K562 (cell line): Measurements from ENCODE around the gene PDGFC.

Source experiments
- GATA2 ChIP-seq: sonication (generic); formaldehyde crosslinking; IDR thresholded peaks from 2 replicates; pipeline ENCODE4 v1.4.0; 2020; ENCODE audit warnings: mild to moderate bottlenecking, missing genetic modification reagents
- KLF16 ChIP-seq: IDR thresholded peaks from 2 replicates; pipeline ENCODE4 v1.6.1; 2016; ENCODE audit warnings: antibody characterized with exemption
- TF ChIP-seq, protein P1 (sequence below), 3 experiments: IDR thresholded peaks in 2 of 3; conservative IDR thresholded peaks in 1 of 3; 2 replicates each; pipeline ENCODE4 v1.5.1; 2011 to 2012; ENCODE audit warnings: low read length in 3 of 3, mild to moderate bottlenecking in 3 of 3, control low read depth in 2 of 3, improper control_type of control experiment in 1 of 3, inconsistent platforms in 1 of 3, low read depth in 1 of 3, mixed read lengths in 1 of 3, moderate library complexity in 1 of 3; ENCODE audit not compliant: insufficient read depth in 2 of 3
- TF ChIP-seq, protein P2 (sequence below): sonication (generic); formaldehyde crosslinking; IDR thresholded peaks from 2 replicates; pipeline ENCODE4 v1.8.1; 2023; ENCODE audit warnings: mild to moderate bottlenecking, missing genetic modification reagents

DNA sequence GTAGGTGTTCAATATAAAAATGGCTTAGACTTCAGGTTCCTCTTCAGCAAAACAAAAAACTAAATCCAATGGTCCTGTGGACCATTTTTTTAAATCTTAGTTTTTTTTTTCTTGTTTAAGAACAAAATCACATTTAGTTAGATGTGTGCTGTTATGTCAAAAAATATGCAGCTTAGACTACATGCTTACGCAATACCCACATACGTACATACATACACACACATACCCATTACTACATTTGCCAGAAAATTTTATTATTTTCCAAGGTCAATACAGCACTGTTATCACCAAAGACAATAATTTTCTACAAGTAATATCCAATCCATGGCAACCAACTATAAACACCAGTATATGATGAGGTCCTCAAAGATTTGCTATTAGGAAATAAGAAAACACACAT lies 144.1 kb downstream of the PDGFC start:
- TF ChIP-seq KLF16 (no peak), GATA2 (CRISPR knock-in tag) (no peak)
- TF ChIP-seq, protein P1, sequence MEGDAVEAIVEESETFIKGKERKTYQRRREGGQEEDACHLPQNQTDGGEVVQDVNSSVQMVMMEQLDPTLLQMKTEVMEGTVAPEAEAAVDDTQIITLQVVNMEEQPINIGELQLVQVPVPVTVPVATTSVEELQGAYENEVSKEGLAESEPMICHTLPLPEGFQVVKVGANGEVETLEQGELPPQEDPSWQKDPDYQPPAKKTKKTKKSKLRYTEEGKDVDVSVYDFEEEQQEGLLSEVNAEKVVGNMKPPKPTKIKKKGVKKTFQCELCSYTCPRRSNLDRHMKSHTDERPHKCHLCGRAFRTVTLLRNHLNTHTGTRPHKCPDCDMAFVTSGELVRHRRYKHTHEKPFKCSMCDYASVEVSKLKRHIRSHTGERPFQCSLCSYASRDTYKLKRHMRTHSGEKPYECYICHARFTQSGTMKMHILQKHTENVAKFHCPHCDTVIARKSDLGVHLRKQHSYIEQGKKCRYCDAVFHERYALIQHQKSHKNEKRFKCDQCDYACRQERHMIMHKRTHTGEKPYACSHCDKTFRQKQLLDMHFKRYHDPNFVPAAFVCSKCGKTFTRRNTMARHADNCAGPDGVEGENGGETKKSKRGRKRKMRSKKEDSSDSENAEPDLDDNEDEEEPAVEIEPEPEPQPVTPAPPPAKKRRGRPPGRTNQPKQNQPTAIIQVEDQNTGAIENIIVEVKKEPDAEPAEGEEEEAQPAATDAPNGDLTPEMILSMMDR (IDR thresholded peaks at IDR 0.05 in 2 of 3, conservative IDR thresholded peaks at IDR 0.05 in 1 of 3; ENCODE audit: insufficient read depth in 2 of 3, low read depth in 1 of 3, low read length in 3 of 3) = no peak
- TF ChIP-seq, protein P2, sequence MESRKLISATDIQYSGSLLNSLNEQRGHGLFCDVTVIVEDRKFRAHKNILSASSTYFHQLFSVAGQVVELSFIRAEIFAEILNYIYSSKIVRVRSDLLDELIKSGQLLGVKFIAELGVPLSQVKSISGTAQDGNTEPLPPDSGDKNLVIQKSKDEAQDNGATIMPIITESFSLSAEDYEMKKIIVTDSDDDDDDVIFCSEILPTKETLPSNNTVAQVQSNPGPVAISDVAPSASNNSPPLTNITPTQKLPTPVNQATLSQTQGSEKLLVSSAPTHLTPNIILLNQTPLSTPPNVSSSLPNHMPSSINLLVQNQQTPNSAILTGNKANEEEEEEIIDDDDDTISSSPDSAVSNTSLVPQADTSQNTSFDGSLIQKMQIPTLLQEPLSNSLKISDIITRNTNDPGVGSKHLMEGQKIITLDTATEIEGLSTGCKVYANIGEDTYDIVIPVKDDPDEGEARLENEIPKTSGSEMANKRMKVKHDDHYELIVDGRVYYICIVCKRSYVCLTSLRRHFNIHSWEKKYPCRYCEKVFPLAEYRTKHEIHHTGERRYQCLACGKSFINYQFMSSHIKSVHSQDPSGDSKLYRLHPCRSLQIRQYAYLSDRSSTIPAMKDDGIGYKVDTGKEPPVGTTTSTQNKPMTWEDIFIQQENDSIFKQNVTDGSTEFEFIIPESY = no peak
